ENCODE data around the gene RIMKLA. TPM values are rescaled to one million over a fixed set of nuclear protein-coding genes. Genes with fewer than 3 reads are reported as not detected.

Gene RIMKLA
- total RNA-seq, 4 donors from 2014 or later, result 1.8 to 5.3 (median 3.4) TPM

- no peak for TF ChIP-seq EP300 (IDR thresholded peaks at IDR 0.05)
- no peak for TF ChIP-seq POLR2A (IDR thresholded peaks at IDR 0.05; ENCODE audit: low read depth)
- intact Hi-C loops (cut with DNase I), result no loop called here
- WGBS, result 80% methylated on average over 1 of the region's 1 CpG
Measured at GRCh38 chr1:42359466-42359865, 21.1 kb upstream of the RIMKLA start.

GRCh38 chr1:42364089-42364488, 16.5 kb upstream of the RIMKLA start:
- TF ChIP-seq POLR2A (IDR thresholded peaks at IDR 0.05; ENCODE audit: low read depth), result no peak
- no peak for TF ChIP-seq CTCF (IDR thresholded peaks at IDR 0.05)
- no peak for TF ChIP-seq POLR2AphosphoS5 (IDR thresholded peaks at IDR 0.05)
- no peak for TF ChIP-seq EP300 (IDR thresholded peaks at IDR 0.05)
- H3K27ac ChIP-seq (replicated peaks in 1 of 4), result no peak overlapping the region

More at GRCh38 chr1:42359466-42359865, 21.1 kb upstream of the RIMKLA start:
- no peak for DNase-seq (ENCODE audit: extremely low spot score)
- Histone ChIP-seq H3K4me3 (no peak overlapping the region), H3K36me3 (no peaks in the 10 kb centered on the region), H3K9me3 (no peaks in the 10 kb centered on the region), H3K27me3 (no peaks in the 10 kb centered on the region), H3K27ac (replicated peaks in 1 of 4) (no peak overlapping the region), H3K4me1 (no peaks in the 10 kb centered on the region)

GRCh38 chr1:42364542-42364941, 16.1 kb upstream of the RIMKLA start:
- H3K9me3 ChIP-seq, result no peaks in the 10 kb centered on the region
- DNase-seq (ENCODE audit: extremely low spot score), result no peak
- intact Hi-C loops (cut with DNase I), result no loop called here
- no peaks in the 10 kb centered on the region for H3K36me3 ChIP-seq
- no peak overlapping the region for H3K4me3 ChIP-seq
- TF ChIP-seq CTCF (IDR thresholded peaks at IDR 0.05) (no peak), POLR2A (IDR thresholded peaks at IDR 0.05; ENCODE audit: low read depth) (no peak), POLR2AphosphoS5 (IDR thresholded peaks at IDR 0.05) (no peak), EP300 (IDR thresholded peaks at IDR 0.05) (no peak)
- H3K27ac ChIP-seq (replicated peaks in 1 of 4), result no peak overlapping the region
- 95% methylated on average over 2 of the region's 2 CpGs for WGBS
- peaks cover 0 to 3% (median 0%) of the 10 kb centered on the region in 4 donors for H3K27me3 ChIP-seq
- H3K4me1 ChIP-seq, result no peaks in the 10 kb centered on the region

More at GRCh38 chr1:42364089-42364488, 16.5 kb upstream of the RIMKLA start:
- H3K36me3 ChIP-seq, result no peaks in the 10 kb centered on the region
- no peak for DNase-seq (ENCODE audit: extremely low spot score)
- WGBS, result 79% methylated on average over 6 of the region's 6 CpGs
- H3K27me3 ChIP-seq, result peaks cover 0 to 3% (median 0%) of the 10 kb centered on the region in 4 donors
- H3K4me3 ChIP-seq, result no peak overlapping the region
- no peaks in the 10 kb centered on the region for H3K4me1 ChIP-seq
- H3K9me3 ChIP-seq, result no peaks in the 10 kb centered on the region
- intact Hi-C loops (cut with DNase I), result no loop called here

GRCh38 chr1:42365118-42365517, 15.5 kb upstream of the RIMKLA start:
- peaks cover 0 to 4% (median 0%) of the 10 kb centered on the region in 4 donors for H3K27me3 ChIP-seq
- H3K9me3 ChIP-seq, result no peaks in the 10 kb centered on the region
- no peaks in the 10 kb centered on the region for H3K36me3 ChIP-seq
- DNase-seq (ENCODE audit: extremely low spot score), result no peak
- TF ChIP-seq EP300 (IDR thresholded peaks at IDR 0.05) (no peak), POLR2A (IDR thresholded peaks at IDR 0.05; ENCODE audit: low read depth) (no peak), CTCF (IDR thresholded peaks at IDR 0.05) (no peak), POLR2AphosphoS5 (IDR thresholded peaks at IDR 0.05) (no peak)
- H3K4me1 ChIP-seq, result no peaks in the 10 kb centered on the region
- no peak overlapping the region for H3K27ac ChIP-seq (replicated peaks in 1 of 4)
- no peak overlapping the region for H3K4me3 ChIP-seq
- 74% methylated on average over 2 of the region's 2 CpGs for WGBS
- intact Hi-C loops (cut with DNase I), result no loop called here

GRCh38 chr1:42368096-42368795, 12.3 kb upstream of the RIMKLA start:
- Histone ChIP-seq H3K27ac (replicated peaks in 1 of 4) (no peak overlapping the region), H3K4me3 (no peak overlapping the region), H3K4me1 (no peaks in the 10 kb centered on the region), H3K27me3 (peaks cover 0 to 11% (median 0%) of the 10 kb centered on the region in 4 donors), H3K9me3 (no peaks in the 10 kb centered on the region), H3K36me3 (no peaks in the 10 kb centered on the region)
- DNase-seq (ENCODE audit: extremely low spot score), result no peak
- TF ChIP-seq POLR2A (IDR thresholded peaks at IDR 0.05; ENCODE audit: low read depth) (no peak), EP300 (IDR thresholded peaks at IDR 0.05) (no peak), POLR2AphosphoS5 (IDR thresholded peaks at IDR 0.05) (no peak), CTCF (IDR thresholded peaks at IDR 0.05) (no peak)
- intact Hi-C loops (cut with DNase I), result no loop called here
- WGBS, result 85% methylated on average over 7 of the region's 7 CpGs
